Neutrophil (primary cell): ENCODE data around the gene FOXL2NB.

Experiments used
- H3K27ac ChIP-seq: fragments of 200-600 bp; sonication (generic); 2 replicates; pipeline ENCODE4 v1.5.1; 2016; ENCODE audit warnings: mild to moderate bottlenecking, moderate library complexity
- H3K27me3 ChIP-seq: fragments of 200-600 bp; sonication (generic); 2 replicates; pipeline ENCODE4 v1.6.0; 2016; ENCODE audit warnings: mild to moderate bottlenecking
- H3K36me3 ChIP-seq: fragments of 200-600 bp; sonication (generic); 2 replicates; pipeline ENCODE4 v1.5.1; 2017
- H3K4me1 ChIP-seq, 2 experiments: fragments of 200-600 bp in 1 of 2; sonication (generic) in 1 of 2; 1 replicate in 1 of 2; 2 replicates in 1 of 2; pipeline versions ENCODE4 v1.5.1 to v1.6.1; 2013 to 2016; ENCODE audit warnings: low read depth in 1 of 2, low read length in 1 of 2, mild to moderate bottlenecking in 1 of 2, moderate library complexity in 1 of 2; ENCODE audit not compliant: control insufficient read depth in 1 of 2, insufficient read depth in 1 of 2
- H3K4me3 ChIP-seq, 2 experiments: fragments of 200-600 bp in 1 of 2; sonication (generic) in 1 of 2; 1 replicate in 1 of 2; 2 replicates in 1 of 2; pipeline ENCODE4 v1.5.1; 2013 to 2016; ENCODE audit warnings: low read depth in 1 of 2, low read length in 1 of 2, mild to moderate bottlenecking in 1 of 2, moderate library complexity in 1 of 2
- H3K9me3 ChIP-seq: fragments of 200-600 bp; sonication (generic); 2 replicates; pipeline ENCODE4 v1.5.1; 2016
- TF ChIP-seq, protein P1 (sequence below): fragments of 200-600 bp; sonication (generic); IDR thresholded peaks from 2 replicates; pipeline ENCODE4 v1.5.1; 2016; ENCODE audit warnings: antibody characterized with exemption

The FOXL2NB gene

DNA sequence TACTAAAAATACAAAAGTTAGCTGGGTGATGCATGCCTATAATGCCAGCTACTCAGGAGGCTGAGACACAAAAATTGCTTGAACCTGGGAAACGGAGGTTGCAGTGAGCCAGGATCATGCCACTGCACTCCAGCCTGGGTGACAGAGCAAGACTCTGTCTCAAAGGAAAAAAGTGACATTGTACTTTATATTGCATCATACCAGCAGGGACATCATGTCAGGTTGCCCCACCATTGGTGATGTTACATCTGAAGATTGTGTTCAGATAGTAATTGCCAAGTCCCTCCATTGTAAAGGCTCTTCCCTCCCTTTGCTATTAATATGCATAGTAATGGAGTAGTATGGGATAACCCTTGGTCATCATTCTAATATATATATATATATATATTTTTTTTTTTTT is 44.8 kb upstream of the FOXL2NB start:
- Histone ChIP-seq H3K4me1 (peaks cover 56 to 65% of the 10 kb centered on the region in 2 experiments), H3K36me3 (no peaks in the 10 kb centered on the region), H3K9me3 (no peaks in the 10 kb centered on the region), H3K27me3 (no peaks in the 10 kb centered on the region), H3K4me3 (no peak overlapping the region), H3K27ac (peak overlapping the region; percentile 71)
- TF ChIP-seq, protein P1, sequence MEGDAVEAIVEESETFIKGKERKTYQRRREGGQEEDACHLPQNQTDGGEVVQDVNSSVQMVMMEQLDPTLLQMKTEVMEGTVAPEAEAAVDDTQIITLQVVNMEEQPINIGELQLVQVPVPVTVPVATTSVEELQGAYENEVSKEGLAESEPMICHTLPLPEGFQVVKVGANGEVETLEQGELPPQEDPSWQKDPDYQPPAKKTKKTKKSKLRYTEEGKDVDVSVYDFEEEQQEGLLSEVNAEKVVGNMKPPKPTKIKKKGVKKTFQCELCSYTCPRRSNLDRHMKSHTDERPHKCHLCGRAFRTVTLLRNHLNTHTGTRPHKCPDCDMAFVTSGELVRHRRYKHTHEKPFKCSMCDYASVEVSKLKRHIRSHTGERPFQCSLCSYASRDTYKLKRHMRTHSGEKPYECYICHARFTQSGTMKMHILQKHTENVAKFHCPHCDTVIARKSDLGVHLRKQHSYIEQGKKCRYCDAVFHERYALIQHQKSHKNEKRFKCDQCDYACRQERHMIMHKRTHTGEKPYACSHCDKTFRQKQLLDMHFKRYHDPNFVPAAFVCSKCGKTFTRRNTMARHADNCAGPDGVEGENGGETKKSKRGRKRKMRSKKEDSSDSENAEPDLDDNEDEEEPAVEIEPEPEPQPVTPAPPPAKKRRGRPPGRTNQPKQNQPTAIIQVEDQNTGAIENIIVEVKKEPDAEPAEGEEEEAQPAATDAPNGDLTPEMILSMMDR: no peak

DNA sequence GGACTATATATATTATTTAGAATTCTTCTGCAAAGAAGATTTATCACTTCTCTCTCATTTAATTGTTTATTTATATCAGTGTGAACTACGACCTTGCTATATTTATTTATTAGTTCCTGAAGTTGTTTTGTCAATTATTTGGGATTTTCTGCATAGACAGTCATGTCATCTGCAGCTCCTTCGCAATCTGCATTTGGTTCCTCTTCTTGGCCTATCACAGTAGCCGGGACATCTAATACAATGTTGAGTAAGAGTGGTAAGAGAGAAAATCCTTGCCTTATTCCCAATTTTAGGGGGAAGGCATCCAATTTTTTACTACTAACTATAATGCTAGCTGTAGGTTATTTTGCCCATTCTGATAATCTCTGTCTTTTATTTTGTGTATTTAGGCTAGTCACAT is 39.5 kb upstream of the FOXL2NB start:
- H3K9me3 ChIP-seq: no peaks in the 10 kb centered on the region
- no peaks in the 10 kb centered on the region for H3K27me3 ChIP-seq
- TF ChIP-seq, protein P1: no peak
- H3K4me3 ChIP-seq: no peak overlapping the region
- peaks cover 41 to 48% of the 10 kb centered on the region in 2 experiments for H3K4me1 ChIP-seq
- H3K27ac ChIP-seq: peak overlapping the region; percentile 80
- no peaks in the 10 kb centered on the region for H3K36me3 ChIP-seq

DNA sequence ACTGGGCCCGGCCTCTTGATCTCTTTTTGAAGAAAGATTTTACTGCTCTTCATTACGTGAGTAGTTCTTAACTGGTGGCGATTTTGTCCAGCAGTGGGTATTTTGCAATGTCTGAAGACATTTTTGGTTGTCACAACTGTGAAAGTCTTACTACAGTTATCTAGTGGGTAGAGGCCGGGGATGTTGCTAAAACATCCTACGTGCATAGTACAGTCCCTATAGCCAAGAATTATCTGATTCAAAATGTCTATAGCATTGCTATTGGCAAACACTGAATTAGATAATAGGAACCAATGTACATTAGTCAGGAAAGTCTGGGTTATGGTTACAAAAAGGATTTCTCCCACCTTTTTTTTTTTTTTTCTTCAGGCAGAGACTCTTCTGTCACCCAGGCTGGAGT is 38.2 kb upstream of the FOXL2NB start:
- Histone ChIP-seq H3K27ac (peak overlapping the region; percentile 80), H3K4me1 (peaks cover 39 to 41% of the 10 kb centered on the region in 2 experiments), H3K9me3 (no peaks in the 10 kb centered on the region), H3K27me3 (no peaks in the 10 kb centered on the region), H3K4me3 (no peak overlapping the region), H3K36me3 (no peaks in the 10 kb centered on the region)
- TF ChIP-seq, protein P1: no peak

DNA sequence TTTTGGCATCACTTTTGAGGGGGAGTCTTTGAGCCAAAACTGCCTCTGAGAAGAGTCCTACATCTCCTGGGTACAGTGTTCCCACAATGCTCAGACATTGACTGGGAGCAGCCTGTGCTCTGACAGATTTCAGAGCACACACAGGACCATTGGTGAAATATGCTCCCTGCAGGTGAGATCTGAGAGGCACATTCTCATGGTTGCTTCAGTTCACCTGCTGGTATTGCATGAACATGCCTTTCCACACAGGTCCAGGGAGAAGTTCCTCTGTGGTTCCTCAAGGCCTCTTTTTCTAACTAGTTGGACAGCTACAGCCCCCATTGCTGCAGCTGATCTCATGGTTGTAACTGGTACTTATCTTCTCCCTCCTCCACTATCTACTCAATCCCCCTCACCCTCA is 37.1 kb upstream of the FOXL2NB start:
- peak overlapping the region; percentile 80 for H3K27ac ChIP-seq
- no peak overlapping the region for H3K4me3 ChIP-seq
- no peaks in the 10 kb centered on the region for H3K27me3 ChIP-seq
- H3K4me1 ChIP-seq: peaks cover 44 to 47% of the 10 kb centered on the region in 2 experiments
- no peaks in the 10 kb centered on the region for H3K9me3 ChIP-seq
- H3K36me3 ChIP-seq: no peaks in the 10 kb centered on the region
- TF ChIP-seq, protein P1: no peak

DNA sequence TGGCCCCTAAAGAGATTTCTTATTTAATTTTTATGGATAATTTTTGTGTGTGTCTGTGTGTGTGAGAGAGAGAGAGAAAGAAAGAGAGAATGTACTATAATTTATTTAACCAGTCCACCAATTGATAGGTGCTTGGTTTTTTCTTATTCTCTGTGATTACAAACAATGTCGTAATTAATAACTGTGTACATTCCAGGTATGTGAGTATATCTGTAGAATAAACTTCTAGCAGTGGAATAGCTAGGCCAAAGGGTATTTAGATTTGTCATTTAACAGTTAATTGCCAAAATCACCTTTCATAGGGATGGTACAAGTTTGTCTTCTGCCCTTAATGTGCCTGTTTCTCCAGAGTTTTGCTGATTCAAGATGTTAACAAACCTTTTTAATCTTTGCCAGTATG is 35.4 kb upstream of the FOXL2NB start:
- peaks cover 53 to 54% of the 10 kb centered on the region in 2 experiments for H3K4me1 ChIP-seq
- TF ChIP-seq, protein P1: no peak
- H3K9me3 ChIP-seq: no peaks in the 10 kb centered on the region
- no peak overlapping the region for H3K27ac ChIP-seq
- H3K36me3 ChIP-seq: no peaks in the 10 kb centered on the region
- no peak overlapping the region for H3K4me3 ChIP-seq
- no peaks in the 10 kb centered on the region for H3K27me3 ChIP-seq

DNA sequence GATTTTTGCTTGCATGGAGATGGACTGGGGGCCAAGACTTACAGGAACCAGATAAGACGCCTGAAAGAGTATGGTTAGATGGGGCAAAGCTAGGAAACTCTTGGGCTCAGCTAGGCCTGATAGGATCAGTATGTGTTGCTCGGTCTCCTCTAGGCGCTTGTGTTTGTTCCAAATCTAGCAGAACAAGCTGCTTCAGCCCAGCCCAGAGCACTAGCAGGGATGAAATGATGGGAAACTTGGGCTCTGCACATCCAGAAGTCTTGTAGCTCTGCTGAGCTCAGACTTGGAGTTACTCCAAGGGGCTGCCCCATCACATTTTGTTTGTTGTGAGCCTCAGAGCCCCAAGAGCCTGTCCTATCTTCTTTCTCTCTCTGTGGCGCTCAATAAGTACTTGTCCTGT is 34.8 kb upstream of the FOXL2NB start:
- no peak overlapping the region for H3K27ac ChIP-seq
- TF ChIP-seq, protein P1: no peak
- no peaks in the 10 kb centered on the region for H3K27me3 ChIP-seq
- no peaks in the 10 kb centered on the region for H3K9me3 ChIP-seq
- no peak overlapping the region for H3K4me3 ChIP-seq
- no peaks in the 10 kb centered on the region for H3K36me3 ChIP-seq
- peaks cover 49 to 51% of the 10 kb centered on the region in 2 experiments for H3K4me1 ChIP-seq
